ENCODE measurements around the gene ITK. TPM values are rescaled to one million over a fixed set of nuclear protein-coding genes. Genes with fewer than 3 reads are reported as not detected.

Gene ITK
- total and polyA plus RNA-seq, 2 experiments from 2014 or later: 0.08 TPM; not detected in 1

DNA sequence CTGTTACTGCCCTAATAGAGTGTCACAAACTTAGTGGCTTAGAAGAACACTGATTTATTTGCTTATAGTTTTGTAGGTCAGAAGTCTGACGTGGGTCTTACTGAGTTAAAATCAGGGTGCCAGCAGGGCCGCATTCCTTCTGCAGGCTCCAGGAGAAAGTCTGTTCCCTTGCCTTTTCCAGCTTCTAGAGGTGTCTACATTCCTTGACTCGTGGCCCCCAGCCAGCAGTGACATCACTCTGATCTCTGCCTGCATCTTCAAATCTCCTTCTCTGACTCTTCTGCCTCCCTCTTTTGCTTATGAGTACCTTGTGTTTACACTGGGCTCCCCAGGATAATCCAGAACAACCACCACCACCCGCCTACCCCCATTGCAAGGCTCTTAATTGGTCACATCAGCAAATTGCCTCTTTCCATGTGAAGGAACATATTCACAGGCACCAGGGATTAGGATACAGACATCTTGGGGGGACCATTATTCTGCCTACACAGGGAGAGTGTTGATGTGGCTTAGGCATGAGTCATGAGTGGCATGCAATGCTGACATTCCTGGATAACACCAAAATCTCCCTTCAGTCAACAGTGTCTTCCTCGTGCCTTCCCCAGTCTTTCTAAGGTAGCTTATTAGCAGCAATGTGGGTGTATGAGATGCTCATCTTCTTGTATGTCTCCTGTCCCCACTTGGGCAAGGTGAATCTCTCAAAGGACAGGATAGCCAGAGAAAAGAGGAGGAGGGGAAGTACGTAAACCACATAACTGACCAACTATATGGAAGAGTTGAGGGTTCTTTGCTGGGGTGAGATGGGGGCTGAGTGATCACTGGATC is 109.7 kb downstream of the ITK start:
- no peaks in the 10 kb centered on the region for H3K9me3 Mint-ChIP-seq
- Histone ChIP-seq H3K27me3 (ENCODE audit: insufficient read depth) (no peaks in the 10 kb centered on the region), H4K20me1 (replicated peaks; ENCODE audit: insufficient read depth) (peaks cover 15% of the 10 kb centered on the region; the same call in 1 of the 2 replicates), H3K4me3 (no peak overlapping the region), H3K4me1 (ENCODE audit: insufficient read depth) (no peaks in the 10 kb centered on the region), H3K27ac (ENCODE audit: low read depth) (no peak overlapping the region), H3F3A (replicated peaks; ENCODE audit: low read depth) (no peaks in the 10 kb centered on the region), H2AFZ (no peak overlapping the region), H3K36me3 (ENCODE audit: insufficient read depth) (0 out of 2 replicates have a peak, but pooled peaks cover 3% of the 10 kb centered on the region), H3K79me2 (replicated peaks; ENCODE audit: insufficient read depth) (0 out of 2 replicates have a peak, but pooled peaks cover under 1% of the 10 kb centered on the region), H3K4me2 (no peak overlapping the region), H3K9me2 (ENCODE audit: insufficient read depth) (no peaks in the 10 kb centered on the region)
- peaks cover 21% of the 10 kb centered on the region for H3K36me3 Mint-ChIP-seq (ENCODE audit: low read depth)
- H3K4me3 Mint-ChIP-seq: no peak overlapping the region
- H3K27ac Mint-ChIP-seq: no peak overlapping the region
- no peak for TF ChIP-seq ETS1 (IDR thresholded peaks at IDR 0.05)
- DNase-seq (ENCODE audit: low spot score): no peak
- no peak for ATAC-seq
- H3K27me3 Mint-ChIP-seq (ENCODE audit: insufficient read depth, low read depth, poor library complexity): peaks cover 2% of the 10 kb centered on the region
- H3K4me1 Mint-ChIP-seq: no peaks in the 10 kb centered on the region; the same call in 2 of the 3 replicates

DNA sequence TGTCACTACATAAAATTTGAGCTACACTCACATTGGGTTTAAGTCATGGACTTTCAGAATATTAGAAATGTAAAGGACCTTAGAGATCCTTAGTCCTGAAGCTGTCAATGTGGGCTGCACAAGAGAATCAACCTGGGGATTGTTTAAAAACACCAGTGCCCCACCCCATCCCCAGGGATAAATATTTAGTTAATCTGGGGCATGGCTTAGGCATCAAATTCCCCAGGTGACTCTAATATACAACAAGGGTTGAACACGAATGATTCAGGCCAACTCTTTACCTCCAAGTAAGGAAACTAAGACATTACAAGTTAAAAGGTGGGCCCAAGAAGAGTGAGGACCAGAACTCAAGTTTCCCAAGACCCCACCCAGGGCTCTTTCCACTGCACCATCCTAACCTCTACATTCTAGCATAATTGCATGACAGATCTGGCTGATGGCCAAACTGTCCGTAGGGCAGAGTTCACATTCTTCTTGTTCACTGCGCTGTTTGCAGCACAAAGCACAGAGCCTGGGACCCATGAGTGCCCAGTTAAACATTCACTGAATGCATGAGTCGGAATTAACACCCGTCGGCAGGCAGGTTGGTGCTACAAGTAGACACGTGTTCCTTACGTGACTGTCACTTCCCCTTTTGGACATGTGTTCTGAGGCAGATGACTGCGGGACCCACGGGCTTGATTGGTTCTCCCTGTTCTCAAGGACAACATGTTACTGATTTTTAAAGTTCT is 110.5 kb downstream of the ITK start:
- ATAC-seq (no peak), DNase-seq (ENCODE audit: low spot score) (no peak)
- Histone ChIP-seq H3K36me3 (ENCODE audit: insufficient read depth) (peaks cover 3% of the 10 kb centered on the region; the same call in 1 of the 2 replicates), H3K4me3 (no peak overlapping the region), H3K27me3 (ENCODE audit: insufficient read depth) (no peaks in the 10 kb centered on the region), H3F3A (replicated peaks; ENCODE audit: low read depth) (no peaks in the 10 kb centered on the region), H3K4me2 (no peak overlapping the region), H4K20me1 (replicated peaks; ENCODE audit: insufficient read depth) (peaks cover 10% of the 10 kb centered on the region; the same call in 1 of the 2 replicates), H3K79me2 (replicated peaks; ENCODE audit: insufficient read depth) (no peaks in the 10 kb centered on the region), H3K9me2 (ENCODE audit: insufficient read depth) (no peaks in the 10 kb centered on the region), H3K4me1 (ENCODE audit: insufficient read depth) (no peaks in the 10 kb centered on the region), H3K27ac (ENCODE audit: low read depth) (no peak overlapping the region), H2AFZ (no peak overlapping the region)
- Mint-ChIP-seq H3K27ac (no peak overlapping the region), H3K36me3 (ENCODE audit: low read depth) (peaks cover 23% of the 10 kb centered on the region), H3K27me3 (ENCODE audit: insufficient read depth, low read depth, poor library complexity) (peaks cover 5% of the 10 kb centered on the region), H3K4me3 (no peak overlapping the region), H3K4me1 (no peaks in the 10 kb centered on the region; the same call in 2 of the 3 replicates), H3K9me3 (no peaks in the 10 kb centered on the region)
- TF ChIP-seq ZNF114 (CRISPR knock-in tag; IDR thresholded peaks at IDR 0.05) (no peak), REST (IDR thresholded peaks at IDR 0.05; ENCODE audit: unreplicated experiment) (no peak), CTCF (conservative IDR thresholded peaks at IDR 0.05; ENCODE audit: low read depth in 2 of 2) (no peak), EZH2 (IDR thresholded peaks at IDR 0.05; ENCODE audit: low read depth, unreplicated experiment) (no peak), ETS1 (IDR thresholded peaks at IDR 0.05) (no peak), ZNF331 (CRISPR knock-in tag; IDR thresholded peaks at IDR 0.05; ENCODE audit: low read depth) (no peak), NANOG (IDR thresholded peaks at IDR 0.05; ENCODE audit: borderline replicate concordance) (no peak), CREB1 (CRISPR knock-in tag; IDR thresholded peaks at IDR 0.05; ENCODE audit: low read depth) (no peak), EZH2phosphoT487 (IDR thresholded peaks at IDR 0.05; ENCODE audit: unreplicated experiment) (no peak), JUNB (IDR thresholded peaks at IDR 0.05; ENCODE audit: unreplicated experiment) (no peak), POLR2AphosphoS5 (IDR thresholded peaks at IDR 0.05; ENCODE audit: low read depth) (no peak), STAT1 (IDR thresholded peaks at IDR 0.05; ENCODE audit: unreplicated experiment) (no peak)
